Keratinocyte (primary cell): ENCODE data around the gene ACTR3C. TPM values are rescaled to one million over a fixed set of nuclear protein-coding genes. Genes with fewer than 3 reads are reported as not detected.

Source experiments
- DNase-seq: peaks from one replicate; pipeline ENCODE4 v3.0.0-alpha.2; 2011; ENCODE audit warnings: low read depth, missing footprints, low spot score
- FAIRE-seq: peaks from 2 replicates; lab custom pipeline; 2011; peaks lifted over from hg19 to GRCh38; lab: Jason Lieb, UNC
- H2AFZ ChIP-seq: 2 replicates; pipeline ENCODE4 v1.6.0; 2012; ENCODE audit warnings: low read length, control low read depth, inconsistent platforms; ENCODE audit not compliant: control insufficient read depth
- H3K27ac ChIP-seq: 2 replicates; pipeline ENCODE4 v1.5.1; 2011; ENCODE audit warnings: low read length; ENCODE audit not compliant: control insufficient read depth, insufficient read depth
- H3K27me3 ChIP-seq: 3 replicates; pipeline ENCODE4 v1.6.0; 2011; ENCODE audit warnings: low read length; ENCODE audit not compliant: control insufficient read depth, insufficient read depth; ENCODE audit errors: extremely low read depth
- H3K36me3 ChIP-seq, 2 experiments: 2 replicates in 1 of 2; 3 replicates in 1 of 2; pipeline ENCODE4 v1.5.1; 2011; ENCODE audit warnings: low read length in 2 of 2, mild to moderate bottlenecking in 1 of 2; ENCODE audit not compliant: control insufficient read depth in 2 of 2, insufficient read depth in 2 of 2; ENCODE audit errors: extremely low read depth in 1 of 2
- H3K4me1 ChIP-seq: 3 replicates; pipeline ENCODE4 v1.5.1; 2011; ENCODE audit warnings: low read length; ENCODE audit not compliant: control insufficient read depth, insufficient read depth; ENCODE audit errors: extremely low read depth
- H3K4me2 ChIP-seq: 3 replicates; pipeline ENCODE4 v1.6.0; 2011; ENCODE audit warnings: low read depth, low read length; ENCODE audit not compliant: control insufficient read depth, insufficient read depth; ENCODE audit errors: extremely low read depth
- H3K4me3 ChIP-seq, 3 experiments: fragments of 200-600 bp in 1 of 3; sonication (generic) in 1 of 3; 2 replicates in 2 of 3; 3 replicates in 1 of 3; pipeline ENCODE4 v1.5.1; 2011 to 2016; ENCODE audit warnings: low read length in 3 of 3, mild to moderate bottlenecking in 3 of 3, control low read depth in 2 of 3, inconsistent platforms in 1 of 3, low read depth in 1 of 3, mixed read lengths in 1 of 3, mixed run types in 1 of 3, moderate library complexity in 1 of 3; ENCODE audit not compliant: control insufficient read depth in 2 of 3, insufficient read depth in 2 of 3; ENCODE audit errors: extremely low read depth in 1 of 3
- H3K79me2 ChIP-seq: 2 replicates; pipeline ENCODE4 v1.6.0; 2012; ENCODE audit warnings: low read length; ENCODE audit not compliant: control insufficient read depth, insufficient read depth
- H3K9ac ChIP-seq: 3 replicates; pipeline ENCODE4 v1.6.0; 2011; ENCODE audit warnings: low read length; ENCODE audit not compliant: control insufficient read depth, insufficient read depth; ENCODE audit errors: extremely low read depth
- H3K9me1 ChIP-seq: 3 replicates; pipeline ENCODE4 v1.6.0; 2011; ENCODE audit warnings: low read length; ENCODE audit not compliant: control insufficient read depth, insufficient read depth; ENCODE audit errors: extremely low read depth
- H3K9me3 ChIP-seq: 2 replicates; pipeline ENCODE4 v1.5.1; 2012; ENCODE audit warnings: low read depth, low read length; ENCODE audit not compliant: control insufficient read depth
- H4K20me1 ChIP-seq: 3 replicates; pipeline ENCODE4 v1.6.0; 2011; ENCODE audit warnings: low read length; ENCODE audit not compliant: control insufficient read depth, insufficient read depth; ENCODE audit errors: extremely low read depth
- EZH2 ChIP-seq: IDR thresholded peaks from one replicate; pipeline ENCODE4 v1.6.1; 2012; ENCODE audit warnings: inconsistent platforms, mild to moderate bottlenecking, low read length, moderate library complexity
- dilution Hi-C: fragments of 300-500 bp; cut with MboI; formaldehyde crosslinking; loops from one replicate; pipeline ENCODE4 v1.7.0; 2020; ENCODE audit warnings: low sequenced_read_pairs; ENCODE audit not compliant: extremely low pct_ligation_motif_present
- polyA plus RNA-seq, 5 experiments: library from polyadenylated mRNA; depleted of rRNA in 3 of 5; stranded (reverse) in 3 of 5; stranded (forward) in 1 of 5; unstranded in 1 of 5; fragments of >200 nt; gene quantifications; 1 replicate in 1 of 5; 2 replicates in 3 of 5; 3 replicates in 1 of 5; pipeline versions ENCODE4 v1.2.1 to v1.2.3, GENCODE V29; 2011 to 2012; ENCODE audit warnings: missing spikeins in 2 of 5, low read depth in 1 of 5, low replicate concordance in 1 of 5
- TF ChIP-seq, protein P1 (sequence below), 3 experiments: IDR thresholded peaks in 1 of 3; conservative IDR thresholded peaks in 1 of 3; optimal IDR thresholded peaks in 1 of 3; 2 replicates in 2 of 3; 3 replicates in 1 of 3; pipeline versions ENCODE3 to v1.5.1; 2011; ENCODE audit warnings: low read length in 3 of 3, mild to moderate bottlenecking in 3 of 3, moderate library complexity in 2 of 3, control low read depth in 1 of 3, inconsistent platforms in 1 of 3; ENCODE audit not compliant: insufficient read depth in 2 of 3; ENCODE audit errors: extremely low read depth in 1 of 3

ACTR3C gene
- polyA plus RNA-seq, 1 donor (not counting 4 experiments of a cell fraction or from before 2014, with no cell fraction given) = 1.3 TPM

DNA sequence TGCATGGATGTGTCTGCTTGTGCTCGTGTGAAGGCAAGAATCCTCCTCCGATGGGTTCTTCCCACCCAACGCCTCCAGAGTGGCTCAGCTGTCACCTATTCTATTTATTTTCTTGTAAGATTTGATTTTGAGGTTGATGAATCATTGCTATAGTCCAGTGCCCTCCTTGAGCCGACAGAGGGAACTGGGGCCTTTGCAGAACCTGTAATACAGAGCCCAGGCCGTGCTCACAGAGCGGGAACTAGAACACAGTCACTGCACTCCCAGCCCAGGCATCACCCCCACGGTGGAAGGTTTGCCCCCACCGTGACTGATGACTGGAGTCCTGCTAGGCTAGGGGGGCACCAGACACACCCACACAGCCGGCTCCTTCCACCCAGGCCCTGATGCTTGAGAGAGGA lies 16.1 kb upstream of the ACTR3C start:
- no peaks in the 10 kb centered on the region for H3K9me1 ChIP-seq
- no peaks in the 10 kb centered on the region for H3K4me1 ChIP-seq
- FAIRE-seq = no peak
- no peak overlapping the region for H3K9ac ChIP-seq
- H4K20me1 ChIP-seq = no peaks in the 10 kb centered on the region
- H3K36me3 ChIP-seq = no peaks in the 10 kb centered on the region
- no peaks in the 10 kb centered on the region for H3K79me2 ChIP-seq
- no peak overlapping the region for H3K4me3 ChIP-seq
- DNase-seq = no peak
- H3K4me2 ChIP-seq = no peak overlapping the region
- H3K27ac ChIP-seq = no peak overlapping the region
- TF ChIP-seq, protein P1, sequence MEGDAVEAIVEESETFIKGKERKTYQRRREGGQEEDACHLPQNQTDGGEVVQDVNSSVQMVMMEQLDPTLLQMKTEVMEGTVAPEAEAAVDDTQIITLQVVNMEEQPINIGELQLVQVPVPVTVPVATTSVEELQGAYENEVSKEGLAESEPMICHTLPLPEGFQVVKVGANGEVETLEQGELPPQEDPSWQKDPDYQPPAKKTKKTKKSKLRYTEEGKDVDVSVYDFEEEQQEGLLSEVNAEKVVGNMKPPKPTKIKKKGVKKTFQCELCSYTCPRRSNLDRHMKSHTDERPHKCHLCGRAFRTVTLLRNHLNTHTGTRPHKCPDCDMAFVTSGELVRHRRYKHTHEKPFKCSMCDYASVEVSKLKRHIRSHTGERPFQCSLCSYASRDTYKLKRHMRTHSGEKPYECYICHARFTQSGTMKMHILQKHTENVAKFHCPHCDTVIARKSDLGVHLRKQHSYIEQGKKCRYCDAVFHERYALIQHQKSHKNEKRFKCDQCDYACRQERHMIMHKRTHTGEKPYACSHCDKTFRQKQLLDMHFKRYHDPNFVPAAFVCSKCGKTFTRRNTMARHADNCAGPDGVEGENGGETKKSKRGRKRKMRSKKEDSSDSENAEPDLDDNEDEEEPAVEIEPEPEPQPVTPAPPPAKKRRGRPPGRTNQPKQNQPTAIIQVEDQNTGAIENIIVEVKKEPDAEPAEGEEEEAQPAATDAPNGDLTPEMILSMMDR (optimal IDR thresholded peaks at IDR 0.05 in 1 of 3, IDR thresholded peaks at IDR 0.05 in 1 of 3, conservative IDR thresholded peaks at IDR 0.05 in 1 of 3; ENCODE audit: extremely low read depth in 1 of 3, insufficient read depth in 2 of 3, low read length in 3 of 3) = no peak
- TF ChIP-seq EZH2 = no peak
- H3K27me3 ChIP-seq = peaks cover 47% of the 10 kb centered on the region
- H3K9me3 ChIP-seq = no peaks in the 10 kb centered on the region
- no peak overlapping the region for H2AFZ ChIP-seq
- dilution Hi-C loops = no loop called here

DNA sequence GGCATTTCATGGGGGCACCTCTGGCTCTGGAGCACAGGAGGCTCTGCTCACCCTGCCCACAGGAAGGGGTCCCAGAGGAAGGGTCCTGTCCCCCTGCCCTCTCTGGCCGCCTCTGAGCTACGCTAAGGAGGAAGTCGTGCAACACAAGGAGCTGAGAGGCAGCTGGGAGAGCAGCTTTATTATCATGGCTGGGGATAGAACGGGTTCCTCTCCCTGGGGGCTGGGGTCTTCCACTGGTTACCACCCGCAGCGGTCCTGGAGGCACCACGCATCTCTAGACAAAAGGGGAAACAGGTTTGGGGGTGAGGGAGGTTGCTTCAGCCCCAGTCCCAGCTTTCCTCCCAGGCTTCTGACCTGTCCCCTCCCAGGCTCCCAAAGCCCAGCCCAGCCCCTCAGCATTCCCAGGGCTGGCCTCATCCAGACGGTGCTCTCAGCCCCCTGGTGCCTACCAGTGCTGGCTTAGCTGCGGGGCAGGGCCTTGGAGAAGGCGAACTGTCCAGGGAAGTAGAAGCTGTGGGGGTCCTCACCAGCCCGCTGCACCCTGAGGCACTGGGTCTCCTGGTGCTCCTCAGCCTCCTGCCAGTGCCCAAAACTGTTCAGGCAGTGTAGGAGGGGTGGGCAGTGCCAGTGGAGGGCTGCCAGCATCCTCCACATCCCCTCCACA lies 15.0 kb upstream of the ACTR3C start:
- no peak overlapping the region for H3K4me3 ChIP-seq
- no peaks in the 10 kb centered on the region for H3K9me3 ChIP-seq
- no peaks in the 10 kb centered on the region for H3K9me1 ChIP-seq
- H3K4me2 ChIP-seq = no peak overlapping the region
- H3K27me3 ChIP-seq = peaks cover 40% of the 10 kb centered on the region
- H3K79me2 ChIP-seq = no peaks in the 10 kb centered on the region
- no peaks in the 10 kb centered on the region for H3K36me3 ChIP-seq
- no peak for DNase-seq
- FAIRE-seq = no peak
- H2AFZ ChIP-seq = no peak overlapping the region
- H3K4me1 ChIP-seq = no peaks in the 10 kb centered on the region
- H3K27ac ChIP-seq = no peak overlapping the region
- H4K20me1 ChIP-seq = no peaks in the 10 kb centered on the region
- dilution Hi-C loops = no loop called here
- H3K9ac ChIP-seq = no peak overlapping the region
- TF ChIP-seq, protein P1 (optimal IDR thresholded peaks at IDR 0.05 in 1 of 3, IDR thresholded peaks at IDR 0.05 in 1 of 3, conservative IDR thresholded peaks at IDR 0.05 in 1 of 3; ENCODE audit: extremely low read depth in 1 of 3, insufficient read depth in 2 of 3, low read length in 3 of 3) = no peak
- no peak for TF ChIP-seq EZH2
